HG02588 (cell line): ENCODE results near the gene METTL26.

ENCODE experiments used
- ATAC-seq: cut with Tn5 transposase; IDR thresholded peaks from one replicate; pipeline ENCODE4 v1.9.1; 2021; ENCODE audit warnings: mild to moderate bottlenecking, moderate library complexity; ENCODE audit not compliant: unreplicated experiment

Gene METTL26

DNA sequence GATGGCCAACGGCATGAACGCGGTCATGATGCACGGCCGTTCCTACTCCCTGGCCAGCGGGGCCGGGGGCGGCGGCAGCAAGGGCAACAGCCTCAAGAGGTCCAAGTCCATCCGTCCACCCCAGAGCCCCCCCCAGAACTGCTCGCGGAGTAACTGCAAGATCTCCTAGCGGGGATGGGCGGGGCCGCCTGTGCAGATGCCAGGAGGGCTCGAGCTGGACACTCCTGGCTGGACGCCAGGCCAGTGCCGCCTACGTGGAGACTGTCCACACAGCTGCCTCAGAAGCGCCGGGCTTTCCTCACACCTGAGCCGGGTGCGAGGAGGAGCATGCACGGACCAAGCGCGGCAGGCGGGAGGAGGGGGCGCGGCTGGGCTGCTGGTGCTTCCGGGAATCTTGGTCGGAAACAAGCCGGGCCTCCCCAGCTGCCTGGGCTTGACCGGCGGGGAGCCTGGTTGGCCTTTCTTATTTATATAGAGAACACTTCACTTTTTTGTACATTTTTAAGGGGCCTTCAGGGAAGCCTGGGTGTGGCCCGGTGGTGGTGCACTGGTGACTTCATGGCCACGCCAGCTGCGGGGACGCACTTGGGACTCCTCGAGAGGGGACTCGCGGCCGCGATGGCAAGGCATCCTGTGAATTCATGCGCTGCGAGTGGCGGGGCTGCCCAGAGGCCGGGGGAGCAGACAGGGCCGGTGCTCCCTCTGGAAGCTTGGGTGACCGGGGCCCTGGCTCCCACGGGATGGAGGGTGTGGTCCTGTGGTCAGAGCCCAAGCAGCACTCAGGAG lies 8.5 kb downstream of the METTL26 start:
- no peak for ATAC-seq

DNA sequence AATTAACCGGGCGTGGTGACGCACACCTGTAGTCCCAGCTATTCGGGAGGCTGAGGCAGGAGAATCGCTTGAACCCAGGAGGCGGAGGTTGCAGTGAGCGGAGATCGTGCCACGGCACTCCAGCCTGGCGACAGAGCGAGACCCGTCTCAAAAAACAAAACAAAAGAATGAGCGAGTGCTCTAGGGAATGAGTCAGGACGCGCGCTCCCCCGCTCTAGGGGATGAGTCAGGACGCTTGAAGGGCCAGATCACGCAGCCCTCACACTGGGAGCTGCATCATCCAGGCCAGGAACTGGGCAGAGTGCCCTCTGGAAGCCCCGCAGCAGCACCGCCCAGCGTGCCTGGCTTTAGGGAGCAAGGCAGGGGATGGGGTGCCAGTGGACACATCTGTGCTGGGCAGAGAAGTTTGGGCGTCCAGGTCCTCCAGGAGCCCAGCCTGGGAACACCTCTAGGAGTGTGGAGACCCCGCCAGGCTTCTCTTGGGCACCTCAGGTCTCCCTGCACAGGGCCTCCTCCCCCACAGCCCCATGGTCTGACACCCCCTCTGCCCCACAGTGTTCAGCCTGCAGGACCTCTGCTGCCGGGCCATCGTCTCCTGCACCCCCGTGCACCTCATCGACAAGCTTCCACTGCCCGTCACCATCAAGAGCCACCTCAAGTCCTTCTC lies 9.2 kb downstream of the METTL26 start:
- ATAC-seq: no peak

DNA sequence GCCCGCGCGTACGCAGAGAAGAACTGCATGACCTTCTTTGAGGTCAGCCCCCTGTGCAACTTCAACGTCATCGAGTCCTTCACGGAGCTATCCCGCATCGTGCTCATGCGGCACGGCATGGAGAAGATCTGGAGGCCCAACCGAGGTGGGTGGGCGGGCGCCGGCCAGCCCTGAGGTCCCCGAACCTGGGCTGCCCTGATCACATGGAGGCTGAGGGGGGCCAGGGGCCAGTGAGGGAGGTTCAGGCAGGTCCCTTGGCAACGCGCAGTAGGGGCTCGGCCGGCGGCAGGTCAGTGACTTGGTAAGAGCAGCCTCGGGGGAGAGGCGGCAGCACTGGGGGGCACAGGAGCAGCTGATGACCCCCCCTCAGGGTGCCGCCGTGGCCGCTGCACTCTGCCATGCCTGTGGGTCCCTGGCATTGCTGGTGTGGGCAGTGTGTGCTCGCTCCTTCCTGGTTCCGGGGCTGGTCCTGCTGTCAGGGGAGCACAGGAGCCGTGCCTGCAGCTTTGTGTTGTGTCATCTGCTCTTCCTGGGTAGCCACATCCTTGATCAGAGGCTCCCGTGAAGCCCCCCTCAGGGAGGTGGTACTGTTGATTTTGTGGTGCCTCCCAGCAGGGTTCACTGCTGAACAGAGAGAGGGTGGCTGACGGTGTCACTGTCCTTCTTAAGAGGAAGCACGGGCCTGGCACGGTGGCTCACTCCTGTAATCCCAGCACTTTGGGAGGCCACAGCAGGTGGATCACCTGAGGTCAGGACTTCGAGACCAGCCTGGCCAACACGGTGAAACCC lies 9.9 kb downstream of the METTL26 start:
- no peak for ATAC-seq

DNA sequence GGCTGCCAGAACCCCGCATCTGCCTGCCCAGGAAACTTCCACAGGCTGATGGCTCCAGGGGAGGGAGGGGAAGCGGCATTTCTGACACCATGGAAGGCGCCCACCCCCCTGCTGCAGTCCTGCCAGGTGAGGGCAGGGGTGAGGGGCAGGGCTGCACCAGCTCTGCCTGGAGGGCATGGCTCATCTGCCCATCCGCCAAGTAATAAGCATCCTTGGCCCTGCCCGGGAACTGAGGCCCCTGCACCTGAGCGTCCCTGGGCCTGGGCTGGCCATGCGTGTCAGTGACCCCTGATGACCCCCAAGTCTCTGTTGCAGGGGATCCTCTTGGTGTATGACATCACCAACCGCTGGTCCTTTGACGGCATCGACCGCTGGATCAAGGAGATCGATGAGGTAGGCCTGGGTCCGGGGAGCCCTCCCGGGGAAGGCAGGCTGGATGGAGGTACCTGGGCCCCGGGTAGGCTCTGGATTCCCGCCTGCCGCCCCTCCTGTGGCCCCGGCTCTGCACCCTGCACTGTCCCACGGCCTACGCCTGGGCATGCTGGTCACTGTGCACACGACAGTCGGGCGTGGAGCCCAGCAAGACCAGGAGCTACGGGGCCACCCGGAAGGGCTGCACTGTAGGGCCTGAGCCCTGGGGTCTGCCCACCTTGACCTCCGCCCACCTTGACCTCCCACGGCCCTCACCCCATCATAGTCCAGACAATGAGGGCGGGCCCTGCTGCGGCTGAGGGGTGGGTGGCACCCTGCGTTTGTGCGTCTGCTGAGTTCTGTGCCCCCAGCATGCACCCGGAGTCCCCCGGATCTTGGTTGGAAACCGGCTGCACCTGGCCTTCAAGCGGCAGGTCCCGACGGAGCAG lies 10.8 kb downstream of the METTL26 start:
- ATAC-seq: no peak

DNA sequence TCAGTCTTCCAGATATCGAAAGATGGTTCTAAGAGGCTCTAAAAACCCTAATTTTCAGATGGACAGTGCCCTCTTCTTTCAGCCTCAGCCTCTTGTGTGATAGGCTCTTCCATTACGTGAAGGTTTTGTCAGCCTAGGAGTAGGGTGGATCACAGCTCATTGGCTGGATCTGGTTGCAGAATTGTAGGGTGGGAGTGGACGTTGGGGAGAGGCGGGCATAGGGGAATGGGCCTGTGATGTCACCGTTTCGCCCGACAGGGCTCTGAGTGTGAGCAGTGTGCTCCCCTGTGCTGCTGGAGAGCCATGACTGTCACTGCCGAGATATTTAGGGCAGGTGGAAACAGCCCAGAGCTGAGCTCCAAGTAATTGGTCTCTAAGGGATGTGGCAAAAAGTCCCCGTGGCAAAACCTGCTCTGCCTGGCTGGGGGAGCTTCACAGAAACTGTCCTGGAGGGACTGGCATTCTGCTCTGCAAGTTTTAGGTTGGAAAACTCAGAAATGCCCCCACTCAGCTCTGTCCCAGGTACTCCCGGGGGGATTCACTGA lies 11.5 kb downstream of the METTL26 start:
- ATAC-seq: no peak

DNA sequence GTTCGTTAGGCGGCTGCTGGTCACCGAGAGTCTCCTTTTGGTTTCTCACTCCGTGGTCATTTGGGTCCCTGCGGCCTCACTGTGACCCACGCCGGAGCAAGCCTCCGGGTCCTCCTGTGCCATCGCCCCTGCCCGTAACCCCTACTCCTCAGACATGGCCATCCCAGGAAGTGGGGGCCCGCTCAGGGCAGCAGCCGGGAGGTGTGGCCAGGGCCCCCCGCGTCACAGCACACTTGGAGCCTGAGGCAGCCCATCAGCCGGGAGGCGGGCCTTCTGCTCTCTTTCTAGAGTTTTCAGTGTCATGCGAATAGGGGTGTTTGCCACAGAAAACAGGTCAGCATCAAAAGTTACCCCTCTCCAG lies 13.2 kb downstream of the METTL26 start:
- ATAC-seq: no peak

DNA sequence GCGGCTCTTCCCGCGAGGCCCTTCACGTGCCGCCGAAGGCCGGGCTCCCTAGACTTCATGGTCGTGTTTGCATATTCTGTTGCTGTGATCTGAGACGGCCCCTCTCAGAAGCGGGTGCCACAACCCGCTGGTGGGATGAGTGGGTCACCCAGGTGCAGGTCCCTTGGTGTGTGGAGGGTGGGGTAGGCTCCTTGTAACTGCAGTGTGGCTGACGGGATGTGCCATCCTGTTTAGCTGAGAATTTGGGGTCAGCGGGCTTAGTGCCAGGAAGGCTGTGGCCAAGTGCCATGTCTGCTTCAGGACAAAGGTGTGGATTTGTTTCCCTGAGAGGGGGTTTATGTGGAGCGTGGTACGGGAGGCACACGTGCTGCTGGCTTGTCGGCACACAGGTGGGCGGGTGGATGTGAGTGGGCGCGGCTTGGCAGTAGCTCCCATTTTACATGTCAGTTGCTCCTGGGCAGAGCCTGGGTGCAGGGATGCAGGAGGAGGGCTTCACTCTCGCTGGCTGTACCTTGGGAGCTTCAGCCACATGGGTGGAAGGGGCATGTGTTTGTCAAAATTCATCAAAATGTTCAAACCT lies 14.5 kb downstream of the METTL26 start:
- no peak for ATAC-seq

DNA sequence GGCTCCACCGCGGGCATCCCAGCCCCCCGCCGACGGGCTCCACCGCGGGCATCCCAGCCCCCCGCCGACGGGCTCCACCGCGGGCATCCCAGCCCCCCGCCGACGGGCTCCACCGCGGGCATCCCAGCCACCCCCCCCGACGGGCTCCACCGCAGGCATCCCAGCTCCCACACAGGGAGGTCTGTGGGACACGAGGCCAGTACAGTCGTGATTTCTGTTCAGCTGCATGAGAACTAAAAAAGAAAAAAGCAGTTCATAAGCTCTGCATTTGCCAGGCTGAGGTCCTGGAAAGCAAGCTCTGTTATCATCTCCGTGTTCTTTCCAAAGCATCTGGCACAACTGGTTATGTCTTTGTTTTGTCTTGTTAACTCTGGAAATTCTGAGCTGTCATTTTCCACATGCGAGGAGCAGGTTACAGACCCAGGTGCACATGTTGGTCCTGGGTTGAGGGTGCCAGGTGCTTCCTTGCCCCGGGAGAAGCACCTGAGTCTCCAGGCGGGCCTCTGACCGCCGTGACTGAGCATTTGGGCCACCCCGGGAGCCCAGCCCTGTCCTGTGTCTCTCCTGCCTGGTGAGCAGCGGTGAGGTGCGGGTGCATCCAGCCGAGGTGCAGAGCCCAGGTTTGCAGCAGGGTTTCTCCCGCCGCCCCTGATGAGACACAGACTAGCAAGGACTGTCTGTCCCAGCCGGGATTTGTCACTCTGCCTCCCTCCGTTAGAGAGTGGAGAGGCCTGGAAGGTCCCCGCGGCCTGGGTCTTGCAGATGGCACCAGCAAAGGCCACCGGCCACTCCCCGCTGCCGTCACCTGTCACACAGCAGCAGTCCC lies 15.2 kb downstream of the METTL26 start:
- no peak for ATAC-seq

DNA sequence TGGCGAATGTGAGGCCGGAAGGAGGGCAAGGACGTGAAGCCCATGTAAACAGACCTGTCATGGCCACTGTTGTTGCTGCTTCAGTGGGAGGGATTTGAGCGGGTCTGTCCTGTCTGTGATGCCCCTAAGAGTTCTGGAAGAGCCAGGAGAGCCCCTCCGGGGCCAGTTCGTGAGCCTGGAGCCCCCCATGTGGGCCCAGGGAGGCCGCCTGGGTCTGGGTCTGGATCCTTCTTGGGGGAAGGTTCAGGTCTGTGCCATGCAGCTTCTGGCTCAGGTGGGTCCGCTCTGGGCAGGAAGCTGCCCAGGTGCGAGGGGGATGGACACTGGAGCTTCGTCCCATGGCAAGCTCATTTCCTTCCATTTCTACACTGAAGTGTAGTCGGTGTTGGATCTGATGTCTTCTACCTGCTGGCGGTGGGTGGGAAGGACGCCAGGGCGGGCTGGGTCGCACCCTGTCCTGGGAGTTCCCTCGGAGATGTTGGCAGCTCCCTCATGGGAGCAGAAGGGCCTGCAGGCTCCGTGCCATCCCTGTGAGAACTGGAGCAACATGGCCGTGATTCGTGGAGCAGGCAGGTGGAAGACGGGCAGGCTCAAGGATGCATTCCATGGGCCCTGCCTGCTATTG lies 16.5 kb downstream of the METTL26 start:
- no peak for ATAC-seq

DNA sequence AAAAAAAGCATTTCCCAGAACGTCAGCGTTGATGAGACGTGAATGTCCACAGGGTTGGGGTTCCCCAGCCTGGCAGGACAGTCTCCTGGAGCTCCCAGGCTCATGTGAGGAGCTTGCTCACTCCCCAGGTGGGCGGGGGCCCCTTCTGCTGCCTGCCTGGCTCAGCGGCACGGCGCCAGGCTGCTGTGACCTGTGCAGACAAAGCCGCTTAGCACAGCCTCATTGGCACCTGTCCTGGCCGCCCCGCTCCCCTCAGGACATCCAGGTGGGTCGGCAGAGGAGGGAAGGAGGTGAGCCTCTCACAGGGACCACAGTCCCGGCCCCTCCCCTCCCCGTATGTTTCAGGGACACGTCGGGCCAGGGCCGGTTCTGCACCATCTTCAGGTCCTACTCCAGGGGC lies 18.2 kb downstream of the METTL26 start:
- ATAC-seq: no peak

DNA sequence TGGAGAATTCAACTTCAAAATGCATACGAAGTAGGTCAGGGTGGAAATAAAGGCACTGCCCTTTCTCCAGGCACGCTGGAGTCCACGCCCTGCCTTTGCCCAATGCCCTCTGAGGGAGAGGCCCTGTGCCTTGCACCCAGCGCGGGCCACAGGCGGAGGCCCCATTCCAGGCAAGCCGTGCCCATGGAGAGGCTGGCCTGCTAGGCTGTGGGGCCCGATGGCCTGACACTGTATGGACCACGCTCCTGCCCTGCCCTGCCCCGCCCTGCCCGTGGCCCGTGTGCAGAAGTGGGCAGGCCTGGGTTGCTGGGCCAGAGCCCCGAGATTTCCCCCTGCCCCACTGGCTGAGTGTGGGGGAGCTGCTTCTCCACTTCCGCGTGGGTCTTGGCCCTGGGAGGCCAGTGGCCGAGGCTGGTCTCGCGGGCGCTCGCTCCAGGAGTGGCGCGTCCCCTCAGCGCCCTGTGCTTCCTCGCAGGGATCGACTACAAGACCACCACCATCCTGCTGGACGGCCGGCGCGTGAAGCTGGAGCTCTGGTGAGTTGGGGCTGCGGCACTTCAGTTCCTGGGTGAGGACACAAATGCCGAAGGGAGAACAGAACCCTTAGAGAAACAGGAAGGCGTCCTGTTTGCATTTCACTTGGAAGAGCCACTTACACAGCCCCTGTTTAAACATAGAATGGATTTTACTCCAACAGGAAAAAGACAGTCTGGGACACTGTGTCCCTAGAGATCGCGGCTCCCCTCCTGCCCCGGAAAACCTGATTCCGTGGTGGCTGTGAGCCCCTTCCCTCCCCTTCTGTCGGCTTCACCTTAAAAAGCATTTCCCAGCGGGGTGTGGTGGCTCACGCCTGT lies 19.1 kb downstream of the METTL26 start:
- ATAC-seq: no peak

DNA sequence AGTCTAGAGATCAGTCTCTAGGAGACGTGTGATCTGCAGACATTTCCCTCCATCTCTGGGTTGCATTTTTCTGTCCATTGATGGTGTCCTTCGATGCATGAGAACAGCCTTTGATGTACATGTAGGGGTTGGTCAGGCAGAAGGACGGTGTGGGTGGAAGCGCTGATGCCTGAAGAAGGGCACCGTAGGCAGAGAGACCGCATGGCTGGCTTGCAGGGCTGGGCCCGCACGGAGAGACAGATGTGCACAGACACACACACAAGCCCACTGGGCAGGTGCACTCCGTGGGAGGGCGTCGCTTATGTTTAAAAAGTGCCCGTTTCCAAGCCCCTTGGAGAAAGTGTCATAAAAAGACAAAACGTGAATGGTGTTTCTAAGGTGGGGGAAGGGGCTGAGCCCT lies 21.0 kb downstream of the METTL26 start:
- no peak for ATAC-seq

DNA sequence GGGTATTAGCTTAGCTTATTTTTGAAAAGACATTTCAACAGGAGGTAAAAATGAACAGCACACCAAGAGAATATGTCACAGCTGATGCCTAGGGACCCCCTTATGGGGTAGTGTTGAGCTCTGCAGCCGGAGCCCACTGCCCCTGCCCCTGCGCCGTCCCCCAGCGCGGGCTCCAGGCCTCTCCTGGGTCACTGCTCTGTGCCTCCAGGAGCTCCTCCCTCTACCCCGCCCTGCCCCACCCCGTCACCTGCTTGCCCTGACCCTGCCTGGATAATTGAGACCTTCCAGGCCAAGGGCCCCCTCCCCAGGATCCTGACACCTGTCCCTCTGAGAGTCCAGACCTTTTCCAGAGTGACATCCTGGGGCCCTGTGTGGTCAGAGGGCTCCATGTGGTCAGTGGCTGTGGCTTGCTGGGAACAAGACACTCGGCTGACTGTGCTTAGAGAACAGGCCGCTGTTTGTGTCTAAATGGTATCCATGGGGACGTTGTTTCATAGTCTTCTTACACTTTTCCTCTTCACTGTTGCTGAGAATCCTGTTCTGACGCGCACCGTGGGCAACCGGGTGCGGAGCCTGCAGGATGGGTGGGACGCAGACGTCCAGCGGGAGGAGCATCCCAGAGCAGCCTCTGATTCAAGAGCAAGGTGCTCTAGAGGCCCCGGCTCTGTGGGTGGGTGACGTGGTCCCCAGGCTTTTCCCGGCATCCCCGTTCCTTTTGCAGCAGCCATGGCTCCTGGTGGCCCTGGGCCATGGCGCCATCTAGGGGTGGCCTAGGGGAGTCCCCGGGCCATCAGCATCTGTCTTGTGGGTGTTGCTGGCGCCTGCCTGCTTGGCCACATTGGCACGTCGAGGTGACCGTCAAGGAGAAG lies 25.4 kb downstream of the METTL26 start:
- ATAC-seq: no peak

DNA sequence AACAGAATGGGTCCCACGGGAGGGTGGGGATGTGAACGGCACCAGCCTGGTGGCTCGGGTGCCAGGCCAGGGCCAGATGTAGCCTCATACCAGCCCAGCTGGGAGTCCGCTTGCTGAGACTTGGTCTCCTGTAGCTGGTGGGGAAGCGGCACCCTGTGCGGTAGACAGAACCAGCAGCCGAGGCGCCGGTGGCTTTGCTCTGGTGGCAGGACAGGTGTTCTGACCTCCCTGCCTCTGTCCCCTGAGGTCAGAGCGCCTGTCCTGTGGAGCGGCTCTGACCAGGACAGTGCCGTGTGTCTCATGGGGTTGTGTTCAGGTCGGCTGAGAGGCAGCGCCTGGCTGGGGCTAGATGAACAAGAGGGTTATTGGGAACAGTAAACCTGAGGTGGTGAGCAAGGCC lies 26.1 kb downstream of the METTL26 start:
- ATAC-seq: no peak

DNA sequence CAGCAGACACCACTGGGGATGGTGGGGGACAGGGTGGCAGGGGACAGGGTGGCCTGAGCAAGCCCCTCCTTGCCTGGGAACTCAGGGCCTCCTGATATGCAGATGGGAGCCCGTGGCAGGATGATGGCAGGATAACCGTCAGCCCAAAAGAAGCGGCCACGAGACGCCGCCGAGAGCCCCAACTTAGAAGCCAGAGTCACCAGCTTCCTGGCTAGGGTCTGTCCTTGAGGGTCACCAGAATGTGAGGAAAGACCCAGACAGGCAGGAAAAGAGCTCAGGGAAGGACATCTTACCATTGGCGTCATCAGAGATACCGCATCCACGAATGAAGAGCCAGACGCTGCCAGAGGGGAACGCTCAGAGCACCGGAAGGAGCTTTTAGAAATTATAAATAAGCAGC lies 26.8 kb downstream of the METTL26 start:
- no peak for ATAC-seq

DNA sequence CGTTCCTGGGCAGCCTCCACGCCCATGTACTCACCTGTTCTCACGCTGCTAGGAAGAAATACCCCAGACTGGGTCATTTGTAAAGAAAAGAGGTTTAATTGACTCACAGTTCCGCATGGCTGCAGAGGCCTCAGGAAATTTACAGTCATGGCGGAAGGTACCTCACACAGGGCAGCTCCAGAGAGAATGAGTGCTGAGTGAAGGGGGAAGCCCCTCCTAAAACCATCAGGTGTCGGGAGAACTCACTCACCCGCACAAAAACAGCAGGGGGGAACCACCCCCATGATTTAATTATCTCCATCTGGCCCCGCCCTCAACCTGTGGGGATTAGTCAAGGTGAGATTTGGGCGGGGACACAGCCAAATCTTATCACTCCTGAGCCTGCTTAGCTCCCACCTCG lies 28.1 kb downstream of the METTL26 start:
- no peak for ATAC-seq

DNA sequence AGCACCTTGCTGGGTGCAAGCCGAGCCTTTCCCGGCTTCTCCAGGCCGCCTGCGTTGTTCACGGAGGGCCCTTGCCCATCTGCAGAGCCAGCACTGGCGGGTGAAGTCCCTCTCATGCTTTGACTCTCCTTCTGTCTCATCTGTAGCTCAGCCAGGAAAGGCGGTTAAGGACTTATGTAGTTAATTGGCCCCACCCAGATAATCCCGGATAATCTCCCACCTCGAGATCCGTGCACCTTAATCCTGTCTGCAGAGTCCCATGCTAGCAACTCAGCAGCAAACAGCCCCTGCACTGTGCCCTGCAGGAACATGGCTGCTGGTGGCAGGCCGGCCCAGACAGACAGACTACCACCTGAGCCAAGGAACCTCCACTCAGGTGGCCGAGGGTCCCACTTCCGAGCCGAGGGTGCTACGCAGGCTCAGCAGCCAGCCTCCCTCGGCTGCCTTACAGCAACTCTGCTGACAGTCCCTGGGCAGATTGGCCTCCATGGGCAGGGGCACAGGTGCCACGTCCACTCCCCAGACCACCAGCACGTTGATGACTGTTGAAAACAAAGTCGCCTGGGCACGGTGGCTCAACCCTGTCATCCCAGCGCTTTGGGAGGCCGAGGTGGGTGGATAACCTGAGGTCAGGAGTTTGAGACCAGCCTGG lies 29.3 kb downstream of the METTL26 start:
- no peak for ATAC-seq
